Esophagus squamous epithelium (tissue), 5 donors: ENCODE measurements around the gene FNDC3B. TPM values are rescaled to one million over a fixed set of nuclear protein-coding genes. Genes with fewer than 3 reads are reported as not detected.

Experiments used
- DNase-seq: peaks from one replicate; lab custom pipeline; 2025; lab: John Stamatoyannopoulos, UW
- H3K27ac ChIP-seq, 4 donors: fragments of 200-600 bp; sonication (generic); one replicate each; pipeline ENCODE4 v1.5.1; 2016 to 2019; ENCODE audit warnings: mild to moderate bottlenecking in 1 of 4
- H3K27me3 ChIP-seq, 4 donors: fragments of 200-600 bp; sonication (generic); 1 replicate in 3 of 4; 2 replicates in 1 of 4; pipeline versions ENCODE4 v1.5.1 to v1.6.0; 2017 to 2021; ENCODE audit warnings: antibody characterized with exemption in 1 of 4
- H3K36me3 ChIP-seq, 3 donors: fragments of 200-600 bp; sonication (generic); one replicate each; pipeline ENCODE4 v1.5.1; 2016 to 2019
- H3K4me1 ChIP-seq, 3 donors: fragments of 200-600 bp; sonication (generic); one replicate each; pipeline ENCODE4 v1.5.1; 2017 to 2019
- H3K4me3 ChIP-seq, 4 donors: fragments of 200-600 bp; sonication (generic); 1 replicate in 3 of 4; 2 replicates in 1 of 4; pipeline ENCODE4 v1.5.1; 2016 to 2019; ENCODE audit warnings: mild to moderate bottlenecking in 2 of 4, moderate library complexity in 1 of 4
- H3K9me3 ChIP-seq, 3 donors: fragments of 200-600 bp; sonication (generic); one replicate each; pipeline ENCODE4 v1.5.1; 2016 to 2019
- POLR2A ChIP-seq, 4 donors: fragments of 450-650 bp; IDR thresholded peaks; one replicate each; pipeline ENCODE4 v1.6.1; 2017; ENCODE audit warnings: antibody characterized with exemption in 4 of 4, mild to moderate bottlenecking in 4 of 4, moderate library complexity in 3 of 4
- WGBS, 2 donors: methylation state at CpG; one replicate each; pipeline ENCODE4 v1.1.5; 2018; 5-methylcytosine and 5-hydroxymethylcytosine counted together
- intact Hi-C: fragments of 100-400 bp; cut with DNase I; formaldehyde crosslinking; loops from one replicate; pipeline ENCODE4 v1.15.0; 2022
- total RNA-seq, 4 donors: library from RNA; depleted of rRNA; stranded (reverse); fragments of >200 nt; gene quantifications; one replicate each; pipeline ENCODE4 v1.1.0, GENCODE V29; 2016
- TF ChIP-seq, protein P1 (sequence below), 6 experiments: fragments of 450-650 bp in 4 of 6; fragments of 200-600 bp in 2 of 6; sonication (generic) in 2 of 6; IDR thresholded peaks; one replicate each; pipeline ENCODE4 v1.5.1; 2016 to 2019; ENCODE audit warnings: antibody characterized with exemption in 6 of 6, mild to moderate bottlenecking in 4 of 6, moderate library complexity in 4 of 6
- donor health status: DM: yes; HTN: yes; CAD: no.

FNDC3B gene
- total RNA-seq, 4 donors from 2014 or later: 7.7 to 44.3 (median 20.4) TPM

- no peak for TF ChIP-seq POLR2A (IDR thresholded peaks at IDR 0.05)
- TF ChIP-seq, protein P1, sequence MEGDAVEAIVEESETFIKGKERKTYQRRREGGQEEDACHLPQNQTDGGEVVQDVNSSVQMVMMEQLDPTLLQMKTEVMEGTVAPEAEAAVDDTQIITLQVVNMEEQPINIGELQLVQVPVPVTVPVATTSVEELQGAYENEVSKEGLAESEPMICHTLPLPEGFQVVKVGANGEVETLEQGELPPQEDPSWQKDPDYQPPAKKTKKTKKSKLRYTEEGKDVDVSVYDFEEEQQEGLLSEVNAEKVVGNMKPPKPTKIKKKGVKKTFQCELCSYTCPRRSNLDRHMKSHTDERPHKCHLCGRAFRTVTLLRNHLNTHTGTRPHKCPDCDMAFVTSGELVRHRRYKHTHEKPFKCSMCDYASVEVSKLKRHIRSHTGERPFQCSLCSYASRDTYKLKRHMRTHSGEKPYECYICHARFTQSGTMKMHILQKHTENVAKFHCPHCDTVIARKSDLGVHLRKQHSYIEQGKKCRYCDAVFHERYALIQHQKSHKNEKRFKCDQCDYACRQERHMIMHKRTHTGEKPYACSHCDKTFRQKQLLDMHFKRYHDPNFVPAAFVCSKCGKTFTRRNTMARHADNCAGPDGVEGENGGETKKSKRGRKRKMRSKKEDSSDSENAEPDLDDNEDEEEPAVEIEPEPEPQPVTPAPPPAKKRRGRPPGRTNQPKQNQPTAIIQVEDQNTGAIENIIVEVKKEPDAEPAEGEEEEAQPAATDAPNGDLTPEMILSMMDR (IDR thresholded peaks at IDR 0.05): no peak
- H3K36me3 ChIP-seq: peaks cover 0 to 65% (median 10%) of the 10 kb centered on the region in 3 donors
- H3K9me3 ChIP-seq: no peaks in the 10 kb centered on the region
- no peak overlapping the region for H3K4me3 ChIP-seq
- intact Hi-C loops: no loop called here
- H3K27ac ChIP-seq: no peak overlapping the region
- H3K27me3 ChIP-seq: no peaks in the 10 kb centered on the region
- no peaks in the 10 kb centered on the region for H3K4me1 ChIP-seq
- no peak for DNase-seq
These were observed 337.0 kb downstream of the FNDC3B start for GRCh38 chr3:172376402-172376801.

DNA sequence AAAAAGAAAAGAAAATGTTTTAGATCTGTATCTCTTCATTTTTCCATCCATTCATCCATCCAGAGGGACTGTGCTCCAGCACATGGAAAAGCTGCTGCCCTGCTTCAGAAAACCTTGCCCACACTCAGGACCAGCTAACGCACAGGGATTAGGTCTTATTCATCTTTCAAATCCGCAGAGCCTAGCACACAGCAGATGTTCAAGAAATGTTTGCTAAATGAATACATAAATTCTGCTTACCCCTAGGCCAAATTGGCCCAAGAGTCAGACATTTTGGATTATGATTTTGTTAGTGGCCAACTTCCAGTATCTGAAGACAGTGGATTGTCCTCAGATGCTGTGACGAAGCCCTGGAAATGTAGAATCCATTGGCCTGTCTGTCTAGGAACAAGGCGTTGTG is 337.5 kb downstream of the FNDC3B start:
- Histone ChIP-seq H3K27ac (no peak overlapping the region), H3K27me3 (no peaks in the 10 kb centered on the region), H3K4me3 (no peak overlapping the region), H3K4me1 (no peaks in the 10 kb centered on the region), H3K9me3 (no peaks in the 10 kb centered on the region), H3K36me3 (peaks cover 0 to 69% (median 10%) of the 10 kb centered on the region in 3 donors)
- TF ChIP-seq POLR2A (IDR thresholded peaks at IDR 0.05): no peak
- TF ChIP-seq, protein P1 (IDR thresholded peaks at IDR 0.05): no peak
- intact Hi-C loops: no loop called here
- no peak for DNase-seq
- 64 to 69% methylated on average over 4 of the region's 4 CpGs for WGBS, 2 donors

DNA sequence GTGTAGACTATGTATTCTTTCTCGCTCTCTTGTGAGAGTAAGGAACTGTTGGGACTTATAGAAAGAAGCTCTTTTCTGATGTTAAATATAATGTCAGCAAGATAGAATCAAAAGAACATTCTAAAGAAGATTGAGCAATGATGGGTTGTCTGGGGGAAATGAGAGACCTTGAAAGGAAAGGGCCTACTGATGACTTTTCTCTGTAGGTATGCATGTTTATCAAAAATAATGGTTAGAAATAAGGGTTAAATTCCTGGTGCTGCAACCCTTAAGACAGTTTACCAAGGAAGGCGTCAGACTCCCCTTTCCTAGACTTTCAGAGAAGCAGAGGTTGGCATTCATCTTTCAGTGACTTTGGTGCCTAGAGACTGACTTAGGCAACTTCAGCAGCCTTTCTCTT is 339.1 kb downstream of the FNDC3B start:
- Histone ChIP-seq H3K4me3 (no peak overlapping the region), H3K4me1 (no peaks in the 10 kb centered on the region), H3K27ac (no peak overlapping the region), H3K36me3 (peaks cover 0 to 61% (median 10%) of the 10 kb centered on the region in 3 donors), H3K9me3 (no peaks in the 10 kb centered on the region), H3K27me3 (no peaks in the 10 kb centered on the region)
- DNase-seq: no peak
- intact Hi-C loops: no loop called here
- 90% methylated on average over 1 to 2 of the region's 2 CpGs for WGBS, 2 donors
- no peak for TF ChIP-seq POLR2A (IDR thresholded peaks at IDR 0.05)
- TF ChIP-seq, protein P1 (IDR thresholded peaks at IDR 0.05): no peak

- WGBS, 2 donors: 39 to 68% methylated on average over 2 of the region's 2 CpGs
These were observed 340.0 kb downstream of the FNDC3B start for GRCh38 chr3:172379372-172379771.

GRCh38 chr3:172380632-172381031 is 341.3 kb downstream of the FNDC3B start:
- WGBS, 2 donors: 74 to 100% methylated on average over 2 of the region's 2 CpGs
- peaks cover 0 to 54% (median 10%) of the 10 kb centered on the region in 3 donors for H3K36me3 ChIP-seq

More at GRCh38 chr3:172379372-172379771, 340.0 kb downstream of the FNDC3B start:
- no peak for DNase-seq
- Histone ChIP-seq H3K27me3 (no peaks in the 10 kb centered on the region), H3K9me3 (no peaks in the 10 kb centered on the region), H3K27ac (no peak overlapping the region), H3K4me3 (no peak overlapping the region), H3K4me1 (no peaks in the 10 kb centered on the region), H3K36me3 (peaks cover 0 to 54% (median 10%) of the 10 kb centered on the region in 3 donors)
- intact Hi-C loops: no loop called here
- TF ChIP-seq, protein P1 (IDR thresholded peaks at IDR 0.05): no peak
- no peak for TF ChIP-seq POLR2A (IDR thresholded peaks at IDR 0.05)

More at GRCh38 chr3:172380632-172381031, 341.3 kb downstream of the FNDC3B start:
- Histone ChIP-seq H3K27me3 (no peaks in the 10 kb centered on the region), H3K4me3 (no peak overlapping the region), H3K9me3 (no peaks in the 10 kb centered on the region), H3K4me1 (no peaks in the 10 kb centered on the region), H3K27ac (no peak overlapping the region)
- TF ChIP-seq, protein P1 (IDR thresholded peaks at IDR 0.05): no peak
- no peak for TF ChIP-seq POLR2A (IDR thresholded peaks at IDR 0.05)
- DNase-seq: no peak
- intact Hi-C loops: no loop called here
